ENCODE measurements around the gene ATM.
"Not testable (repeated sequence)": the region's sequence is repeated elsewhere in the genome, so short reads cannot be mapped to it uniquely, and the experiment has no call there.

The ATM gene

GRCh38 chr11:108220721-108221336 lies 2.0 kb upstream of the ATM start:
- DNase-seq (ENCODE audit: low read depth in 2 of 2), result no peak

- DNase-seq (ENCODE audit: low read depth in 2 of 2), result no peak
Measured at GRCh38 chr11:108221371-108221770, 1.5 kb upstream of the ATM start.

- no peak for DNase-seq (ENCODE audit: low read depth in 2 of 2)
Measured at GRCh38 chr11:108221911-108222573, 825 bp upstream of the ATM start.

- no peak for DNase-seq (ENCODE audit: low read depth in 2 of 2)
Measured at GRCh38 chr11:108223348-108224149, 682 bp downstream of the ATM start.

GRCh38 chr11:108224366-108224765 lies 1.5 kb downstream of the ATM start:
- no peak for DNase-seq (ENCODE audit: low read depth in 2 of 2)

- no peak for DNase-seq (ENCODE audit: low read depth in 2 of 2)
Measured at GRCh38 chr11:108224911-108225786, 2.3 kb downstream of the ATM start.

GRCh38 chr11:108226036-108226435 lies 3.2 kb downstream of the ATM start:
- no peak for DNase-seq (ENCODE audit: low read depth in 2 of 2)

GRCh38 chr11:108228251-108228650 lies 5.4 kb downstream of the ATM start:
- no peak for DNase-seq (ENCODE audit: low read depth in 2 of 2)

- no peak for DNase-seq (ENCODE audit: low read depth in 2 of 2)
Measured at GRCh38 chr11:108233277-108233945, 10.5 kb downstream of the ATM start.

GRCh38 chr11:108235192-108235591 lies 12.3 kb downstream of the ATM start:
- DNase-seq (ENCODE audit: low read depth in 2 of 2), result no peak

GRCh38 chr11:108235633-108236032 lies 12.8 kb downstream of the ATM start:
- DNase-seq (ENCODE audit: low read depth in 2 of 2), result no peak

- no peak for DNase-seq (ENCODE audit: low read depth in 2 of 2)
Measured at GRCh38 chr11:108237058-108237481, 14.2 kb downstream of the ATM start.

- DNase-seq (ENCODE audit: low read depth in 2 of 2), result no peak
Measured at GRCh38 chr11:108239076-108239475, 16.2 kb downstream of the ATM start.

GRCh38 chr11:108241330-108242037 lies 18.6 kb downstream of the ATM start:
- DNase-seq (ENCODE audit: low read depth in 2 of 2), result no peak

GRCh38 chr11:108242422-108242821 lies 19.6 kb downstream of the ATM start:
- DNase-seq (ENCODE audit: low read depth in 2 of 2), result no peak

GRCh38 chr11:108246308-108246707 lies 23.4 kb downstream of the ATM start:
- DNase-seq (ENCODE audit: low read depth in 2 of 2), result no peak

- DNase-seq (ENCODE audit: low read depth in 2 of 2), result no peak
Measured at GRCh38 chr11:108246885-108247284, 24.0 kb downstream of the ATM start.

GRCh38 chr11:108253176-108253575 lies 30.3 kb downstream of the ATM start:
- no peak for DNase-seq (ENCODE audit: low read depth in 2 of 2)

GRCh38 chr11:108269583-108269982 lies 46.7 kb downstream of the ATM start:
- no peak for DNase-seq (ENCODE audit: low read depth in 2 of 2)

- DNase-seq (ENCODE audit: low read depth in 2 of 2), result not testable (repeated sequence)
Measured at GRCh38 chr11:108276985-108277616, 54.2 kb downstream of the ATM start.

All from stimulated activated CD8-positive, alpha-beta memory T cell treated with anti-CD3 and anti-CD28 coated beads, Interleukin-7, amount 100 ng/mL, for 1 hour (primary cell).